NT2/D1 (cell line): ENCODE measurements around the gene ZNF133.

Experiments
- SUZ12 ChIP-seq: IDR thresholded peaks from 2 replicates; pipeline ENCODE4 v1.6.1; 2011; ENCODE audit not compliant: insufficient read length, insufficient read depth; ENCODE audit errors: extremely low read depth
- ZNF274 ChIP-seq: IDR thresholded peaks from 2 replicates; pipeline ENCODE4 v1.6.1; 2011; ENCODE audit warnings: mild to moderate bottlenecking, low read depth, low read length

- TF ChIP-seq ZNF274 (no peak), SUZ12 (no peak)
Observed at GRCh38 chr20:18288749-18289267, 481 bp downstream of the ZNF133 start.
